NCI-H524 treated with DMSO at 0.1 percent for 48 hours (cell line): ENCODE results near the gene MPV17.
A peak's percentile ranks its signal among the peaks of the same experiment; 100 is the strongest.
"Not testable (repeated sequence)": the region's sequence is repeated elsewhere in the genome, so short reads cannot be mapped to it uniquely, and the experiment has no call there.

Experiments
- DNase-seq: peaks from one replicate; lab custom pipeline; 2025; lab: John Stamatoyannopoulos, UW

MPV17 gene

GRCh38 chr2:27322766-27323595 is at the start of gene MPV17:
TSS of gene MPV17 (minus strand) at chr2:27323097. CDS start at chr2:27322517, 580 bp downstream.
- peak; percentile 25 for DNase-seq

- DNase-seq, result no peak
Observed at GRCh38 chr2:27370816-27371620, 48.1 kb upstream of the MPV17 start.

- DNase-seq, result peak; percentile 96
Observed at GRCh38 chr2:27370026-27370815, 47.3 kb upstream of the MPV17 start, which contains the start of the genes EIF2B4 and SNX17. TSS of gene EIF2B4 (minus strand) at chr2:27370338. CDS start at chr2:27370314, 24 bp downstream. TSS of gene SNX17 (plus strand) at chr2:27370616. CDS start at chr2:27370744, 128 bp downstream.

- no peak for DNase-seq
Observed at GRCh38 chr2:27369471-27370025, 46.7 kb upstream of the MPV17 start.

GRCh38 chr2:27363933-27364332 is 41.0 kb upstream of the MPV17 start:
- no peak for DNase-seq

GRCh38 chr2:27362678-27363420 is 40.0 kb upstream of the MPV17 start:
- no peak for DNase-seq

- DNase-seq, result peak; percentile 98
Observed at GRCh38 chr2:27356382-27357181, 33.7 kb upstream of the MPV17 start, which contains the start of gene GTF3C2. TSS of gene GTF3C2 (minus strand) at chr2:27356764. CDS start at chr2:27343554, 13,210 bp downstream.

GRCh38 chr2:27356056-27356381 is 33.1 kb upstream of the MPV17 start:
- no peak for DNase-seq

GRCh38 chr2:27354597-27354927 is 31.7 kb upstream of the MPV17 start:
- DNase-seq, result no peak

- no peak for DNase-seq
Observed at GRCh38 chr2:27353762-27354596, 31.1 kb upstream of the MPV17 start.

GRCh38 chr2:27353386-27353761 is 30.5 kb upstream of the MPV17 start:
- not testable (repeated sequence) for DNase-seq

GRCh38 chr2:27351802-27352598 is 29.1 kb upstream of the MPV17 start:
- DNase-seq, result no peak

- no peak for DNase-seq
Observed at GRCh38 chr2:27350106-27350693, 27.3 kb upstream of the MPV17 start.

GRCh38 chr2:27347641-27348040 is 24.7 kb upstream of the MPV17 start:
- no peak for DNase-seq

- DNase-seq, result no peak
Observed at GRCh38 chr2:27336173-27336572, 13.3 kb upstream of the MPV17 start.

GRCh38 chr2:27335311-27335710 is 12.4 kb upstream of the MPV17 start:
- no peak for DNase-seq

- DNase-seq, result no peak
Observed at GRCh38 chr2:27324720-27325119, 1.8 kb upstream of the MPV17 start.

GRCh38 chr2:27323596-27324285 is 844 bp upstream of the MPV17 start:
- DNase-seq, result no peak
